Stimulated activated CD4-positive, alpha-beta T cell treated with anti-CD3 and anti-CD28 coated beads, TNF-alpha, amount 100 ng/mL, for 24 hours (primary cell): ENCODE results near the gene HACD3.
"Not testable (repeated sequence)": the region's sequence is repeated elsewhere in the genome, so short reads cannot be mapped to it uniquely, and the experiment has no call there.

ENCODE experiments used
- DNase-seq, 3 experiments: peaks; one replicate each; pipeline ENCODE4 v3.0.0-alpha.2; 2020; ENCODE audit warnings: low read depth in 3 of 3

Gene HACD3

GRCh38 chr15:65599677-65600076, 69.4 kb downstream of the HACD3 start:
- DNase-seq = no peak

- DNase-seq = no peak
Measured at GRCh38 chr15:65603134-65603533, 72.9 kb downstream of the HACD3 start.

- DNase-seq = no peak
Measured at GRCh38 chr15:65603559-65603958, 73.3 kb downstream of the HACD3 start.

GRCh38 chr15:65610871-65611718, 80.8 kb downstream of the HACD3 start, which contains the start of gene INTS14:
INTS14 (minus strand) TSS chr15:65611131; CDS start chr15:65607380, 3,751 bp downstream.
- DNase-seq = peak; percentile 89 to 98 (median 97)

GRCh38 chr15:65611888-65612615, 81.8 kb downstream of the HACD3 start:
- DNase-seq = no peak

GRCh38 chr15:65612616-65612946, 82.3 kb downstream of the HACD3 start:
- no peak for DNase-seq

- no peak for DNase-seq
Measured at GRCh38 chr15:65612949-65613744, 82.9 kb downstream of the HACD3 start.

- DNase-seq = not testable (repeated sequence)
Measured at GRCh38 chr15:65615887-65616286, 85.6 kb downstream of the HACD3 start.

- DNase-seq = no peak
Measured at GRCh38 chr15:65618560-65619109, 88.4 kb downstream of the HACD3 start.

GRCh38 chr15:65619626-65620290, 89.5 kb downstream of the HACD3 start:
- no peak for DNase-seq

- no peak for DNase-seq
Measured at GRCh38 chr15:65620833-65621232, 90.6 kb downstream of the HACD3 start.

- DNase-seq = no peak
Measured at GRCh38 chr15:65621638-65622037, 91.4 kb downstream of the HACD3 start, which contains the start of gene SLC24A1. SLC24A1 (plus strand) TSS chr15:65621938; CDS start chr15:65624081, 2,143 bp downstream.

GRCh38 chr15:65623103-65623502, 92.8 kb downstream of the HACD3 start:
- no peak for DNase-seq

- DNase-seq = no peak
Measured at GRCh38 chr15:65626856-65627255, 96.6 kb downstream of the HACD3 start.
